ENCODE measurements around the gene PRDX5. TPM values are rescaled to one million over a fixed set of nuclear protein-coding genes. Genes with fewer than 3 reads are reported as not detected.

PRDX5 gene
- total RNA-seq, 1 experiment from 2014 or later, result 205 TPM

DNA sequence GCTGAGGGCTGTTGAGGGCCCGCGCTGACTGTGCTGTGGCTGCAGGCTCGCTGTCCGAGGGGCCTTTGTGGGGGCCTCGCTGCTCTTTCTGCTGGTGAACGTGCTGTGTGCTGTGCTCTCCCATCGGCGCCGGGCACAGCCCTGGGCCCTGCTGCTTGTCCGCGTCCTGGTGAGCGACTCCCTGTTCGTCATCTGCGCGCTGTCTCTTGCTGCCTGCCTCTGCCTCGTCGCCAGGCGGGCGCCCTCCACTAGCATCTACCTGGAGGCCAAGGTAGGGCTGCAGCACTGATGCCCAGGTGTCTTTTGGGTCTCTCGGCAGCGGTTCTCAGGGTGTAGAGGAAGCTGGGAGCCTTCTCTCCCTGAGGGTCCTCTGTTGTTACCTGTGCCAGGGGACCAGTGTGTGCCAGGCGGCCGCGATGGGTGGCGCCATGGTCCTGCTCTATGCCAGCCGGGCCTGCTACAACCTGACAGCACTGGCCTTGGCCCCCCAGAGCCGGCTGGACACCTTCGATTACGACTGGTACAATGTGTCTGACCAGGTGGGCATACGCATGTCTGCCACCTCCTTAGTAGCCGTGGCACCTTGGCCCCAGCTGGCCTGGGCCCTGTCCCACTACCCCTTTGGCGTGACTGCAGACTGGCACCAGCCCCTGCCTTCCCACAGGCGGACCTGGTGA, 30.1 kb upstream of the PRDX5 start:
- no peak for DNase-seq
- Histone ChIP-seq H3K9me2 (replicated peaks; ENCODE audit: insufficient read depth, low read length) (no peaks in the 10 kb centered on the region), H3K4me2 (ENCODE audit: low read depth, low read length, poor library complexity, severe bottlenecking) (no peak overlapping the region), H4K20me1 (ENCODE audit: insufficient read depth, low read depth, low read length) (no peaks in the 10 kb centered on the region), H3K9ac (ENCODE audit: low read length) (no peak overlapping the region), H3K9me3 (ENCODE audit: low read length) (no peaks in the 10 kb centered on the region), H3K27ac (ENCODE audit: low read length) (no peak overlapping the region), H2AFZ (ENCODE audit: low read length) (no peak overlapping the region), H3K4me1 (ENCODE audit: low read length) (peaks cover 22% of the 10 kb centered on the region), H3K27me3 (ENCODE audit: low read length) (no peaks in the 10 kb centered on the region), H3K4me3 (ENCODE audit: low read length) (no peak overlapping the region), H3K36me3 (ENCODE audit: insufficient read depth, low read length) (no peaks in the 10 kb centered on the region), H3K79me2 (ENCODE audit: low read length) (peaks cover 14% of the 10 kb centered on the region)

DNA sequence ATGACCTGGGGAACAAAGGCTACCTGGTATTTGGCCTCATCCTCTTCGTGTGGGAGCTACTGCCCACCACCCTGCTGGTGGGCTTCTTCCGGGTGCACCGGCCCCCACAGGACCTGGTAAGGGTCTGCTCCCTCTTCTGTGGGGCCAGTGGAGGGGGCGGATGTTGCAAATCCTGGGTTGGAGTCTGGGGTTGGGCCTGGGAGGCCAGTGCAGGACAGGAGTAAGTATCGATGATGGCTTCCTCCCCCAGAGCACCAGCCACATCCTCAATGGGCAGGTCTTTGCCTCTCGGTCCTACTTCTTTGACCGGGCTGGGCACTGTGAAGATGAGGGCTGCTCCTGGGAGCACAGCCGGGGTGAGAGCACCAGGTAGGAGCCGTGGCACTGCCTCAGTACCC, 29.6 kb upstream of the PRDX5 start:
- Histone ChIP-seq H3K27me3 (ENCODE audit: low read length) (no peaks in the 10 kb centered on the region), H3K27ac (ENCODE audit: low read length) (no peak overlapping the region), H3K36me3 (ENCODE audit: insufficient read depth, low read length) (no peaks in the 10 kb centered on the region), H4K20me1 (ENCODE audit: insufficient read depth, low read depth, low read length) (no peaks in the 10 kb centered on the region), H3K4me3 (ENCODE audit: low read length) (no peak overlapping the region), H3K4me2 (ENCODE audit: low read depth, low read length, poor library complexity, severe bottlenecking) (no peak overlapping the region), H3K9ac (ENCODE audit: low read length) (no peak overlapping the region), H2AFZ (ENCODE audit: low read length) (no peak overlapping the region), H3K9me2 (replicated peaks; ENCODE audit: insufficient read depth, low read length) (no peaks in the 10 kb centered on the region), H3K79me2 (ENCODE audit: low read length) (peaks cover 8% of the 10 kb centered on the region), H3K4me1 (ENCODE audit: low read length) (peaks cover 20% of the 10 kb centered on the region), H3K9me3 (ENCODE audit: low read length) (no peaks in the 10 kb centered on the region)
- no peak for DNase-seq

DNA sequence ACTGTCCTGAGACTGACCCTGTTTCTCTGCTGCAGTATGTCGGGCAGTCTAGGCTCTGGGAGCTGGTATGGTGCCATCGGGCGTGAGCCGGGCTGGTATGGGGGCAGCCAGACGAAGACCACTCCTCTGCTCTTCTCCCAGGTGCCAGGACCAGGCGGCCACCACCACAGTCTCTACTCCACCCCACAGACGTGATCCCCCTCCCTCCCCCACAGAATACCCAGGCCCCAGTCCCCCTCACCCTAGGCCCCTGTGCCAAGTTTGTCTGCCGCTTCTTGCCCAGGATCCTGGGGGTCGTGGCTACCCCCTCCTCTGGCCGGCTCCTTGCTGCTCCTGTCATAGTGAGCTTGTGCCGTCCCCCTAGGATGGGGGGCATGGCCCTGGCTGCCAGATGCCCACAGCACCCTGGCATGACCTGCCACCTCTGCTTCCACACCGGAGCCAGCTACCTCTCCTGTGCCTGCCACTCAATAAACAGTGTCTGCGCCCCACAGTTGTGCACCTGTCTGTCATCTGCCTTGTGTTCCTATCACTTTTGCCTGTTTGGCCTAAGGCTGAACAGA, 28.8 kb upstream of the PRDX5 start:
- Histone ChIP-seq H3K9ac (ENCODE audit: low read length) (no peak overlapping the region), H3K9me2 (replicated peaks; ENCODE audit: insufficient read depth, low read length) (no peaks in the 10 kb centered on the region), H3K4me3 (ENCODE audit: low read length) (no peak overlapping the region), H4K20me1 (ENCODE audit: insufficient read depth, low read depth, low read length) (no peaks in the 10 kb centered on the region), H3K4me1 (ENCODE audit: low read length) (peaks cover 13% of the 10 kb centered on the region), H3K27me3 (ENCODE audit: low read length) (no peaks in the 10 kb centered on the region), H2AFZ (ENCODE audit: low read length) (no peak overlapping the region), H3K36me3 (ENCODE audit: insufficient read depth, low read length) (no peaks in the 10 kb centered on the region), H3K9me3 (ENCODE audit: low read length) (no peaks in the 10 kb centered on the region), H3K4me2 (ENCODE audit: low read depth, low read length, poor library complexity, severe bottlenecking) (no peak overlapping the region), H3K27ac (ENCODE audit: low read length) (no peak overlapping the region), H3K79me2 (ENCODE audit: low read length) (peaks cover 1% of the 10 kb centered on the region)
- DNase-seq, result no peak

GRCh38 chr11:64290352-64291261, 27.3 kb upstream of the PRDX5 start:
- H3K4me1 ChIP-seq (ENCODE audit: low read length), result peaks cover 13% of the 10 kb centered on the region
- no peaks in the 10 kb centered on the region for H4K20me1 ChIP-seq (ENCODE audit: insufficient read depth, low read depth, low read length)
- H3K9me2 ChIP-seq (replicated peaks; ENCODE audit: insufficient read depth, low read length), result no peaks in the 10 kb centered on the region
- H3K27ac ChIP-seq (ENCODE audit: low read length), result no peak overlapping the region
- H3K27me3 ChIP-seq (ENCODE audit: low read length), result no peaks in the 10 kb centered on the region
- H3K79me2 ChIP-seq (ENCODE audit: low read length), result no peaks in the 10 kb centered on the region
- H3K4me3 ChIP-seq (ENCODE audit: low read length), result no peak overlapping the region
- H2AFZ ChIP-seq (ENCODE audit: low read length), result no peak overlapping the region
- no peaks in the 10 kb centered on the region for H3K9me3 ChIP-seq (ENCODE audit: low read length)
- no peak for DNase-seq
- H3K9ac ChIP-seq (ENCODE audit: low read length), result no peak overlapping the region
- no peak overlapping the region for H3K4me2 ChIP-seq (ENCODE audit: low read depth, low read length, poor library complexity, severe bottlenecking)
- H3K36me3 ChIP-seq (ENCODE audit: insufficient read depth, low read length), result no peaks in the 10 kb centered on the region

GRCh38 chr11:64291262-64291751, 26.6 kb upstream of the PRDX5 start, which contains the start of gene KCNK4:
KCNK4 (plus strand) TSS chr11:64291302; CDS start chr11:64293019, 1,717 bp downstream.
- H2AFZ ChIP-seq (ENCODE audit: low read length), result no peak within 1 kb of the TSS
- no peaks in the 10 kb centered on the region for H3K79me2 ChIP-seq (ENCODE audit: low read length)
- no peaks in the 10 kb centered on the region for H3K9me3 ChIP-seq (ENCODE audit: low read length)
- no peaks in the 10 kb centered on the region for H3K9me2 ChIP-seq (replicated peaks; ENCODE audit: insufficient read depth, low read length)
- no peaks in the 10 kb centered on the region for H4K20me1 ChIP-seq (ENCODE audit: insufficient read depth, low read depth, low read length)
- peaks cover 14% of the 10 kb centered on the region for H3K4me1 ChIP-seq (ENCODE audit: low read length)
- no peak for DNase-seq
- no peaks in the 10 kb centered on the region for H3K36me3 ChIP-seq (ENCODE audit: insufficient read depth, low read length)
- H3K4me2 ChIP-seq (ENCODE audit: low read depth, low read length, poor library complexity, severe bottlenecking), result no peak within 1 kb of the TSS
- H3K4me3 ChIP-seq (ENCODE audit: low read length), result no peak within 1 kb of the TSS
- no peak within 1 kb of the TSS for H3K27ac ChIP-seq (ENCODE audit: low read length)
- no peak within 1 kb of the TSS for H3K9ac ChIP-seq (ENCODE audit: low read length)
- H3K27me3 ChIP-seq (ENCODE audit: low read length), result no peaks in the 10 kb centered on the region

DNA sequence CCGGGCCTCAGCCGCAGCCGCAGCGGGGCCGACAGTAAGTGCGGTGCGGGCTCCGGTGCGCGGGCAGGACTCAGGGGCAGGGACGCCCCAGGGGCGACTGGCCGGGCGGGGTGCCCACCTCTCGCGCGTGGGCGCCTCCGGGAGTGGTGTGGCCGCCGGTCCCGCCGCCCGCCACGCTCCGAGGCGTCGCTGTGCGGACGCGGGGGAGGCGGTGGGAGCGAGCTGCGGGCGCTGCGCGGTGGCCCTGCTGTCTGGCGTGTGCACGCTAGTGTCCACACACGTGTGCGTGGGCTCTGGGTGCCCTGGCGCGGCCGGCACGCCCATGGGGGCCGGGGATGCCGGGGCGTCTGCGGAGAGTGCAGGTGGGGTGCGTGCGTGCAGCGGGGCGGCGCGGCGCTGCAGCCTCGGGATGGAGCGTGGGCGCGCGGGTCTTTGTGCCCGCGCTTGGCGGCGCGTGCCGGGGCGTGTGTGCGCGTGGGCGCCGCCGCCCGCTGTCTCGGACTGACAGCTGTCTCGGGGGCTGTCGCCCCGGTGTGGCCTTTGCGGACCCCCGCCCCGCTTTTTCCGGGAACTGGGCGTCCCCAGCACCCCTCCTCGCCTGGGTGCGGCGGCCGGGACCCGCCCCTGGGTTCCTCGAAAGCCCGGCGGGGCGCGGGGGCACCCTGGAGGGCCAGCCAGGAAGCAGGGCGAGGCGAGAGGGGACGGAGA, 26.0 kb upstream of the PRDX5 start:
- H4K20me1 ChIP-seq (ENCODE audit: insufficient read depth, low read depth, low read length), result no peaks in the 10 kb centered on the region
- H3K27ac ChIP-seq (ENCODE audit: low read length), result no peak overlapping the region
- H3K9ac ChIP-seq (ENCODE audit: low read length), result no peak overlapping the region
- H3K4me2 ChIP-seq (ENCODE audit: low read depth, low read length, poor library complexity, severe bottlenecking), result no peak overlapping the region
- no peak for DNase-seq
- H3K79me2 ChIP-seq (ENCODE audit: low read length), result no peaks in the 10 kb centered on the region
- H2AFZ ChIP-seq (ENCODE audit: low read length), result no peak overlapping the region
- no peak overlapping the region for H3K4me3 ChIP-seq (ENCODE audit: low read length)
- peaks cover 10% of the 10 kb centered on the region for H3K4me1 ChIP-seq (ENCODE audit: low read length)
- H3K27me3 ChIP-seq (ENCODE audit: low read length), result no peaks in the 10 kb centered on the region
- H3K9me2 ChIP-seq (replicated peaks; ENCODE audit: insufficient read depth, low read length), result no peaks in the 10 kb centered on the region
- H3K36me3 ChIP-seq (ENCODE audit: insufficient read depth, low read length), result no peaks in the 10 kb centered on the region
- no peaks in the 10 kb centered on the region for H3K9me3 ChIP-seq (ENCODE audit: low read length)

DNA sequence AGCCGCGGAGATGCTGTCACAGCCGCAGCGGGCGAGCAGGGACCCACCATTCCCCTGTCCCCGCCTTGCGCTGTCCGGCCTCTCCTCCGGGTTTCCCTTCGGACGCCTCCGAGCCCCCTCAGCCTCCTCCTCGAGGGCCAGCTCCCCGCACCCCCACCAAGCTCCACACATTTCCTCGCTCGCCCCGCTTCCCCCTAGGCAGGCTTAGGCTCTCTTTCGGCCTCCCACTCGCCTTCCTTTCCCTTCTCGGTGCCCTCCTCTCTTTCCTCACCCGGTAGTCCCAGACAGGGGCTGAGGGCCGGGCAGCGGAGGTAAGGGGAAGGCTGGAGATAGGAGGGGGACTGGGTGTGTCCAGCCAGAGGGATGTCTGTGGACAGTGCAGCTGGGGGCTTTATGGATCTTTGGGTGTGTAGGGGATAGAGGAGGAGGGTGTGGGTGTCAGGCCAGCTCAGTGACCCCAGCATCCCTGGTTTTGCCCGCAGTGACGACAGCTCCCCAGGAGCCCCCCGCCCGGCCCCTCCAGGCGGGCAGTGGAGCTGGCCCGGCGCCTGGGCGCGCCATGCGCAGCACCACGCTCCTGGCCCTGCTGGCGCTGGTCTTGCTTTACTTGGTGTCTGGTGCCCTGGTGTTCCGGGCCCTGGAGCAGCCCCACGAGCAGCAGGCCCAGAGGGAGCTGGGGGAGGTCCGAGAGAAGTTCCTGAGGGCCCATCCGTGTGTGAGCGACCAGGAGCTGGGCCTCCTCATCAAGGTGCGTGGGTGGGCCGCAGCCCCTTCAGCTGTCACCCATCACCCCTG, 25.3 kb upstream of the PRDX5 start:
- Histone ChIP-seq H2AFZ (ENCODE audit: low read length) (no peak overlapping the region), H3K79me2 (ENCODE audit: low read length) (no peaks in the 10 kb centered on the region), H3K4me2 (ENCODE audit: low read depth, low read length, poor library complexity, severe bottlenecking) (no peak overlapping the region), H4K20me1 (ENCODE audit: insufficient read depth, low read depth, low read length) (no peaks in the 10 kb centered on the region), H3K27ac (ENCODE audit: low read length) (no peak overlapping the region), H3K9me2 (replicated peaks; ENCODE audit: insufficient read depth, low read length) (no peaks in the 10 kb centered on the region), H3K9ac (ENCODE audit: low read length) (no peak overlapping the region), H3K36me3 (ENCODE audit: insufficient read depth, low read length) (no peaks in the 10 kb centered on the region), H3K4me1 (ENCODE audit: low read length) (peaks cover 10% of the 10 kb centered on the region), H3K9me3 (ENCODE audit: low read length) (no peaks in the 10 kb centered on the region), H3K4me3 (ENCODE audit: low read length) (no peak overlapping the region), H3K27me3 (ENCODE audit: low read length) (no peaks in the 10 kb centered on the region)
- no peak for DNase-seq

All from Karpas-422 (cell line).